H4 (cell line): ENCODE results near the gene CDH4. TPM values are rescaled to one million over a fixed set of nuclear protein-coding genes. Genes with fewer than 3 reads are reported as not detected.

Experiments used
- DNase-seq: peaks from one replicate; pipeline ENCODE4 v3.0.0-alpha.2; 2015; ENCODE audit warnings: low spot score
- total RNA-seq: library from RNA; depleted of rRNA; stranded (reverse); fragments of >200 nt; shearing (Covaris generic); gene quantifications from 2 replicates; pipeline ENCODE4 v1.2.3, GENCODE V29; 2014; rRNA removed

The CDH4 gene
- total RNA-seq = 0.14 and 0.16 TPM in 2 replicates

GRCh38 chr20:61251529-61252393, at the start of gene CDH4:
Gene CDH4 (plus strand): TSS chr20:61252261.
- no peak for DNase-seq

- no peak for DNase-seq
Observed at GRCh38 chr20:61203320-61203719, 48.7 kb upstream of the CDH4 start.

- no peak for DNase-seq
Observed at GRCh38 chr20:61204206-61204605, 47.9 kb upstream of the CDH4 start.

GRCh38 chr20:61205769-61206168, 46.3 kb upstream of the CDH4 start:
- no peak for DNase-seq

GRCh38 chr20:61210862-61211261, 41.2 kb upstream of the CDH4 start:
- no peak for DNase-seq

- no peak for DNase-seq
Observed at GRCh38 chr20:61217848-61218247, 34.2 kb upstream of the CDH4 start.

GRCh38 chr20:61219021-61219431, 33.0 kb upstream of the CDH4 start:
- no peak for DNase-seq

- DNase-seq = no peak
Observed at GRCh38 chr20:61220131-61220530, 31.9 kb upstream of the CDH4 start.

GRCh38 chr20:61220626-61221325, 31.3 kb upstream of the CDH4 start:
- DNase-seq = no peak

GRCh38 chr20:61222699-61223098, 29.4 kb upstream of the CDH4 start:
- DNase-seq = no peak

GRCh38 chr20:61223121-61223520, 28.9 kb upstream of the CDH4 start:
- DNase-seq = no peak

GRCh38 chr20:61230166-61230565, 21.9 kb upstream of the CDH4 start:
- DNase-seq = no peak

GRCh38 chr20:61233590-61233989, 18.5 kb upstream of the CDH4 start:
- DNase-seq = no peak

GRCh38 chr20:61234224-61234890, 17.7 kb upstream of the CDH4 start:
- no peak for DNase-seq

GRCh38 chr20:61236713-61237112, 15.3 kb upstream of the CDH4 start:
- DNase-seq = no peak

- DNase-seq = no peak
Observed at GRCh38 chr20:61238813-61239212, 13.2 kb upstream of the CDH4 start.

GRCh38 chr20:61240814-61241213, 11.2 kb upstream of the CDH4 start:
- no peak for DNase-seq

- no peak for DNase-seq
Observed at GRCh38 chr20:61244213-61244612, 7.8 kb upstream of the CDH4 start.

- DNase-seq = no peak
Observed at GRCh38 chr20:61246269-61246668, 5.8 kb upstream of the CDH4 start.

GRCh38 chr20:61249626-61250025, 2.4 kb upstream of the CDH4 start:
- DNase-seq = no peak

- no peak for DNase-seq
Observed at GRCh38 chr20:61252601-61253263, 671 bp downstream of the CDH4 start.

GRCh38 chr20:61253264-61253639, 1.2 kb downstream of the CDH4 start:
- DNase-seq = no peak
